HepG2 (cell line): ENCODE data around the gene PRKACB.

Source experiments
- JUND ChIP-seq: sonication (generic); formaldehyde crosslinking; IDR thresholded peaks from 2 replicates; pipeline ENCODE4 v1.8.0; 2022; ENCODE audit warnings: mild to moderate bottlenecking, missing genetic modification reagents
- NFE2 ChIP-seq: sonication (generic); formaldehyde crosslinking; IDR thresholded peaks from 2 replicates; pipeline ENCODE4 v1.4.0; 2020; ENCODE audit warnings: missing genetic modification reagents
- NFE2L1 ChIP-seq: sonication (generic); formaldehyde crosslinking; IDR thresholded peaks from 2 replicates; pipeline ENCODE4 v1.4.0; 2020; ENCODE audit warnings: missing genetic modification reagents, mild to moderate bottlenecking, borderline replicate concordance
- TF ChIP-seq, protein P1 (sequence below), 2 experiments: IDR thresholded peaks; 2 replicates each; pipeline ENCODE4 v1.6.1; 2011 to 2012; ENCODE audit warnings: low read length in 2 of 2, borderline replicate concordance in 1 of 2, low read depth in 1 of 2, mild to moderate bottlenecking in 1 of 2, moderate library complexity in 1 of 2
- TF ChIP-seq, protein P2 (sequence below): sonication (generic); formaldehyde crosslinking; IDR thresholded peaks from 2 replicates; pipeline ENCODE4 v1.4.0; 2020; ENCODE audit warnings: missing genetic modification reagents, borderline replicate concordance

DNA sequence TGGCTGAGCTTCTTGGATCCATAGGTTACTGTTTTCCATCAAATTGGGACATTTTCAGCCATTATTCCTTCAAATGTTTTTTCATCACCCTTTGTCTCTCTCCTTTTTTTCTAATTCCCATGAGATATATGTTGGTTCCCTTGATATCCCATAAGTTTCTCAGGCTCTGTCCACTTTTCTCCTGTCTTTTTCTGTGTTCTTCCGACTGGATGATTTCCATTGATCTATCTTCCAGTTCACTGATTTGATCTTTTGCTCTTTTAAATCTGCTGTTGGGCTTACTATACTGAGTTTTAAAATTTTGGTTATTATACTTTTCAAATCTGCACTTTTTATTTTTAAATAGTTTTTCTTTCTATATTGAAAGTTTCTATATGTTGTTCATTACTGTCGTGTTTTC lies 18.2 kb downstream of the PRKACB start:
- TF ChIP-seq, protein P1, sequence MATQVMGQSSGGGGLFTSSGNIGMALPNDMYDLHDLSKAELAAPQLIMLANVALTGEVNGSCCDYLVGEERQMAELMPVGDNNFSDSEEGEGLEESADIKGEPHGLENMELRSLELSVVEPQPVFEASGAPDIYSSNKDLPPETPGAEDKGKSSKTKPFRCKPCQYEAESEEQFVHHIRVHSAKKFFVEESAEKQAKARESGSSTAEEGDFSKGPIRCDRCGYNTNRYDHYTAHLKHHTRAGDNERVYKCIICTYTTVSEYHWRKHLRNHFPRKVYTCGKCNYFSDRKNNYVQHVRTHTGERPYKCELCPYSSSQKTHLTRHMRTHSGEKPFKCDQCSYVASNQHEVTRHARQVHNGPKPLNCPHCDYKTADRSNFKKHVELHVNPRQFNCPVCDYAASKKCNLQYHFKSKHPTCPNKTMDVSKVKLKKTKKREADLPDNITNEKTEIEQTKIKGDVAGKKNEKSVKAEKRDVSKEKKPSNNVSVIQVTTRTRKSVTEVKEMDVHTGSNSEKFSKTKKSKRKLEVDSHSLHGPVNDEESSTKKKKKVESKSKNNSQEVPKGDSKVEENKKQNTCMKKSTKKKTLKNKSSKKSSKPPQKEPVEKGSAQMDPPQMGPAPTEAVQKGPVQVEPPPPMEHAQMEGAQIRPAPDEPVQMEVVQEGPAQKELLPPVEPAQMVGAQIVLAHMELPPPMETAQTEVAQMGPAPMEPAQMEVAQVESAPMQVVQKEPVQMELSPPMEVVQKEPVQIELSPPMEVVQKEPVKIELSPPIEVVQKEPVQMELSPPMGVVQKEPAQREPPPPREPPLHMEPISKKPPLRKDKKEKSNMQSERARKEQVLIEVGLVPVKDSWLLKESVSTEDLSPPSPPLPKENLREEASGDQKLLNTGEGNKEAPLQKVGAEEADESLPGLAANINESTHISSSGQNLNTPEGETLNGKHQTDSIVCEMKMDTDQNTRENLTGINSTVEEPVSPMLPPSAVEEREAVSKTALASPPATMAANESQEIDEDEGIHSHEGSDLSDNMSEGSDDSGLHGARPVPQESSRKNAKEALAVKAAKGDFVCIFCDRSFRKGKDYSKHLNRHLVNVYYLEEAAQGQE (IDR thresholded peaks at IDR 0.05; ENCODE audit: borderline replicate concordance in 1 of 2, low read depth in 1 of 2, low read length in 2 of 2): no peak
- TF ChIP-seq NFE2L1 (CRISPR knock-in tag) (no peak), JUND (CRISPR knock-in tag) (no peak), NFE2 (CRISPR knock-in tag) (no peak)
- TF ChIP-seq, protein P2, sequence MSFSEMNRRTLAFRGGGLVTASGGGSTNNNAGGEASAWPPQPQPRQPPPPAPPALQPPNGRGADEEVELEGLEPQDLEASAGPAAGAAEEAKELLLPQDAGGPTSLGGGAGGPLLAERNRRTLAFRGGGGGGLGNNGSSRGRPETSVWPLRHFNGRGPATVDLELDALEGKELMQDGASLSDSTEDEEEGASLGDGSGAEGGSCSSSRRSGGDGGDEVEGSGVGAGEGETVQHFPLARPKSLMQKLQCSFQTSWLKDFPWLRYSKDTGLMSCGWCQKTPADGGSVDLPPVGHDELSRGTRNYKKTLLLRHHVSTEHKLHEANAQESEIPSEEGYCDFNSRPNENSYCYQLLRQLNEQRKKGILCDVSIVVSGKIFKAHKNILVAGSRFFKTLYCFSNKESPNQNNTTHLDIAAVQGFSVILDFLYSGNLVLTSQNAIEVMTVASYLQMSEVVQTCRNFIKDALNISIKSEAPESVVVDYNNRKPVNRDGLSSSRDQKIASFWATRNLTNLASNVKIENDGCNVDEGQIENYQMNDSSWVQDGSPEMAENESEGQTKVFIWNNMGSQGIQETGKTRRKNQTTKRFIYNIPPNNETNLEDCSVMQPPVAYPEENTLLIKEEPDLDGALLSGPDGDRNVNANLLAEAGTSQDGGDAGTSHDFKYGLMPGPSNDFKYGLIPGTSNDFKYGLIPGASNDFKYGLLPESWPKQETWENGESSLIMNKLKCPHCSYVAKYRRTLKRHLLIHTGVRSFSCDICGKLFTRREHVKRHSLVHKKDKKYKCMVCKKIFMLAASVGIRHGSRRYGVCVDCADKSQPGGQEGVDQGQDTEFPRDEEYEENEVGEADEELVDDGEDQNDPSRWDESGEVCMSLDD (CRISPR knock-in tag): no peak
